GM12878 (cell line): ENCODE data around the gene HECTD3. TPM values are rescaled to one million over a fixed set of nuclear protein-coding genes. Genes with fewer than 3 reads are reported as not detected.

Experiments
- ATAC-seq: fragments of 200-7000 bp; cut with Tn5 transposase; 3 replicates; pipeline ENCODE4 v1.9.1; 2020; ENCODE audit warnings: mild to moderate bottlenecking, moderate library complexity
- BruUV-seq: library from RNA; stranded (reverse); fragments of 400-500 nt; replicated peaks from 2 replicates; lab custom pipeline; 2021; lab: Mats Ljungman, UMichigan
- CTCF ChIA-PET: fragments of 300-600 bp; sonication (Branson Sonifier 250); formaldehyde crosslinking; extraction: SDS; loops from one replicate; lab custom pipeline; 2021; ENCODE audit warnings: inconsistent platforms; lab: Yijun Ruan, JAX
- POLR2A ChIA-PET: fragments of 350-600 bp; formaldehyde crosslinking; extraction: SDS; loops from one replicate; lab custom pipeline; 2021; ENCODE audit warnings: inconsistent platforms; lab: Charles Lee
- RAD21 ChIA-PET: fragments of 300-600 bp; sonication (Branson Sonifier 250); formaldehyde crosslinking; loops from one replicate; lab custom pipeline; 2023; ENCODE audit warnings: antibody characterized with exemption; ENCODE audit not compliant: unreplicated experiment; lab: Charles Lee
- SMC1A ChIA-PET: fragments of 300-600 bp; sonication (Branson Sonifier 250); formaldehyde crosslinking; loops from one replicate; lab custom pipeline; 2023; ENCODE audit not compliant: unreplicated experiment, uncharacterized antibody; lab: Charles Lee
- DNase-seq: peaks from one replicate; pipeline ENCODE4 v3.0.0-alpha.2; 2011; ENCODE audit warnings: low read depth, low spot score
- FAIRE-seq: peaks from 3 replicates; lab custom pipeline; 2011; peaks lifted over from hg19 to GRCh38; lab: Jason Lieb, UNC
- H2AFZ ChIP-seq: 2 replicates; pipeline ENCODE4 v1.6.0; 2011; ENCODE audit warnings: low read depth, low read length, control low read depth; ENCODE audit not compliant: control insufficient read depth
- H3K27ac ChIP-seq: 2 replicates; pipeline ENCODE4 v1.5.1; 2011; ENCODE audit warnings: control low read depth; ENCODE audit not compliant: control insufficient read depth, insufficient read depth
- H3K27me3 ChIP-seq, 2 experiments: replicated peaks in 1 of 2; 2 replicates each; pipeline versions ENCODE4 v1.6.0 to v1.6.1; 2011; ENCODE audit warnings: low read length in 1 of 2; ENCODE audit not compliant: control insufficient read depth in 2 of 2, insufficient read depth in 2 of 2
- H3K36me3 ChIP-seq, 2 experiments: 2 replicates each; pipeline ENCODE4 v1.5.1; 2011; ENCODE audit warnings: low read length in 1 of 2; ENCODE audit not compliant: control insufficient read depth in 2 of 2, insufficient read depth in 2 of 2
- H3K4me1 ChIP-seq: 2 replicates; pipeline ENCODE4 v1.6.1; 2011; ENCODE audit warnings: mild to moderate bottlenecking, low read length, moderate library complexity, mixed read lengths; ENCODE audit not compliant: control insufficient read depth, insufficient read depth
- H3K4me2 ChIP-seq: 2 replicates; pipeline ENCODE4 v1.6.0; 2011; ENCODE audit warnings: control low read depth; ENCODE audit not compliant: control insufficient read depth, insufficient read depth
- H3K4me3 ChIP-seq: fragments of 200-600 bp; sonication (generic); 2 replicates; pipeline ENCODE4 v1.5.1; 2016
- H3K79me2 ChIP-seq: 2 replicates; pipeline ENCODE4 v1.6.0; 2011; ENCODE audit warnings: low read length; ENCODE audit not compliant: control insufficient read depth, insufficient read depth
- H3K9ac ChIP-seq: 2 replicates; pipeline ENCODE4 v1.8.0; 2011; ENCODE audit warnings: low read length, control low read depth, mixed read lengths; ENCODE audit not compliant: control insufficient read depth, insufficient read depth
- H3K9me3 ChIP-seq: replicated peaks from 3 replicates; pipeline ENCODE4 v1.5.1; 2011; ENCODE audit warnings: mild to moderate bottlenecking, low read length; ENCODE audit not compliant: control insufficient read depth, insufficient read depth
- H4K20me1 ChIP-seq: 2 replicates; pipeline ENCODE4 v1.6.0; 2011; ENCODE audit not compliant: control insufficient read depth, insufficient read depth
- CEBPB ChIP-seq, 2 experiments: fragments of 150-350 bp in 1 of 2; IDR thresholded peaks; 2 replicates each; pipeline ENCODE4 v1.6.1; 2012 to 2014; ENCODE audit warnings: low read depth in 2 of 2, low read length in 2 of 2, borderline replicate concordance in 1 of 2, inconsistent platforms in 1 of 2
- E2F4 ChIP-seq: IDR thresholded peaks from 2 replicates; pipeline ENCODE4 v1.6.1; 2012; ENCODE audit warnings: low read depth, low read length, improper control_type of control experiment
- EZH2 ChIP-seq: IDR thresholded peaks from 2 replicates; pipeline ENCODE4 v1.6.1; 2012; ENCODE audit warnings: low read depth, mild to moderate bottlenecking, control low read depth, inconsistent platforms, low read length, borderline replicate concordance; ENCODE audit not compliant: control insufficient read depth
- IRF5 ChIP-seq: fragments of 450-650 bp; IDR thresholded peaks from 2 replicates; pipeline ENCODE4 v1.6.1; 2017; ENCODE audit warnings: borderline replicate concordance
- NFXL1 ChIP-seq: fragments of 450-650 bp; IDR thresholded peaks from 2 replicates; pipeline ENCODE4 v1.6.1; 2017; ENCODE audit warnings: antibody characterized with exemption, mild to moderate bottlenecking, borderline replicate concordance
- NR2C1 ChIP-seq: fragments of 450-650 bp; IDR thresholded peaks from 2 replicates; pipeline ENCODE4 v1.6.1; 2017; ENCODE audit warnings: antibody characterized with exemption, mild to moderate bottlenecking, moderate library complexity
- PML ChIP-seq: IDR thresholded peaks from 2 replicates; pipeline ENCODE4 v1.6.1; 2012; ENCODE audit warnings: low read length, inconsistent platforms
- RUNX3 ChIP-seq: IDR thresholded peaks from 2 replicates; pipeline ENCODE4 v1.6.1; 2012; ENCODE audit warnings: low read length, inconsistent platforms
- SIX5 ChIP-seq: IDR thresholded peaks from 2 replicates; pipeline ENCODE4 v1.6.1; 2011; ENCODE audit warnings: mild to moderate bottlenecking, low read depth, low read length, moderate library complexity; ENCODE audit not compliant: severe bottlenecking
- SMARCA5 ChIP-seq: fragments of 450-650 bp; IDR thresholded peaks from 2 replicates; pipeline ENCODE4 v1.6.1; 2017; ENCODE audit warnings: mild to moderate bottlenecking
- SP1 ChIP-seq: IDR thresholded peaks from one replicate; pipeline ENCODE4 v1.6.1; 2011; ENCODE audit warnings: low read depth, low read length
- TARDBP ChIP-seq: IDR thresholded peaks from 2 replicates; pipeline ENCODE4 v1.6.1; 2016; ENCODE audit warnings: borderline replicate concordance
- TBL1XR1 ChIP-seq: IDR thresholded peaks from 2 replicates; pipeline ENCODE4 v1.6.1; 2012; ENCODE audit warnings: low read depth, low read length, improper control_type of control experiment
- TCF7 ChIP-seq: IDR thresholded peaks from 2 replicates; pipeline ENCODE4 v1.6.1; 2014; ENCODE audit warnings: antibody characterized with exemption, borderline replicate concordance
- ZNF217 ChIP-seq: fragments of 450-650 bp; IDR thresholded peaks from 2 replicates; pipeline ENCODE4 v1.6.1; 2017; ENCODE audit warnings: antibody characterized with exemption, mild to moderate bottlenecking
- ZNF687 ChIP-seq: fragments of 450-650 bp; IDR thresholded peaks from 2 replicates; pipeline ENCODE4 v1.6.1; 2017; ENCODE audit warnings: mild to moderate bottlenecking, moderate library complexity
- ZZZ3 ChIP-seq: IDR thresholded peaks from 2 replicates; pipeline ENCODE4 v1.6.1; 2011; ENCODE audit warnings: low read depth; ENCODE audit not compliant: control insufficient read depth, insufficient read length
- WGBS: methylation state at CpG from one replicate; pipeline ENCODE4 v1.1.6; 2016; ENCODE audit warnings: low lambda C conversion rate; ENCODE audit not compliant: insufficient replicate concordance, insufficient coverage; ENCODE audit errors: missing lambda C conversion rate; 5-methylcytosine and 5-hydroxymethylcytosine counted together
- in situ Hi-C: fragments of 300-500 bp; cut with MboI; formaldehyde crosslinking; loops from 9 replicates; pipeline ENCODE4 v1.14.3; 2018; ENCODE audit warnings: mixed read lengths
- intact Hi-C: fragments of 100-400 bp; cut with micrococcal nuclease; formaldehyde crosslinking; loops from one replicate; pipeline ENCODE4 v1.14.2; 2022; ENCODE audit not compliant: unreplicated experiment
- polyA plus RNA-seq, 11 experiments: library from polyadenylated mRNA; depleted of rRNA in 4 of 11; unstranded in 6 of 11; stranded (reverse) in 5 of 11; fragments of >200 nt; fragmentation: Nextera tagmentation in 4 of 11; fragmentation: Illumina TruSeq in 1 of 11; extraction: Ambion mirVana in 4 of 11; extraction: Trizol in 1 of 11; gene quantifications; 1 replicate in 1 of 11; 2 replicates in 10 of 11; pipeline versions ENCODE4 v1.2.1 to v1.2.3, GENCODE V29; 2011 to 2016; ENCODE audit warnings: inconsistent platforms in 2 of 11, missing spikeins in 2 of 11, low read depth in 1 of 11
- total RNA-seq, 4 experiments: library from RNA; depleted of rRNA in 3 of 4; stranded (reverse); fragments of >200 nt in 3 of 4; fragmentation: Illumina TruSeq in 1 of 4; extraction: Trizol in 1 of 4; gene quantifications; 2 replicates each; pipeline versions ENCODE4 v1.2.1 to v1.2.3, GENCODE V29; 2013 to 2021

Gene HECTD3
- total and polyA plus RNA-seq, 10 of the 15 experiments (the other 5 are each of a cell fraction or from before 2014, with no cell fraction given) = 3.4 to 30.4 (median 22.6) TPM

- TF ChIP-seq E2F4 = no peak
- no peak for TF ChIP-seq IRF5
- no peak for TF ChIP-seq TCF7
- no peak for TF ChIP-seq NFXL1
- no peak for TF ChIP-seq RUNX3
- no peak for TF ChIP-seq NR2C1
- no peak for TF ChIP-seq SMARCA5
These were observed 16.7 kb downstream of the HECTD3 start (continued) for GRCh38 chr1:44994309-44994898.

GRCh38 chr1:44988531-44989156, 22.5 kb downstream of the HECTD3 start:
- H3K27me3 ChIP-seq = no peaks in the 10 kb centered on the region
- intact Hi-C loops (loop anchor here (10.0 kb wide), 1 partner anchor 154 kb away; no protein-coding TSS in a partner anchor), in situ Hi-C loops (no loop called here)
- no peaks in the 10 kb centered on the region for H3K36me3 ChIP-seq
- ChIA-PET CTCF (interaction anchor here (0.6 to 3.9 kb wide), 3 partner anchors 12 to 29 kb away, joined by 3 to 18 read pairs (median 7); partner anchors contain the start of genes HECTD3 and UROD), RAD21 (interaction anchor here (0.6 to 1.0 kb wide), 2 partner anchors 196 to 852 kb away, joined by 3 read pairs; no protein-coding TSS in a partner anchor), SMC1A (interaction anchor here (1.5 kb wide), 1 partner anchor 22 kb away, joined by 7 read pairs; the partner anchor contains the start of gene HECTD3), POLR2A (interaction anchor here (0.6 to 1.0 kb wide), 6 partner anchors 21 to 611 kb away, joined by 3 to 6 read pairs (median 3); no protein-coding TSS in a partner anchor)
- BruUV-seq = no TSS peak
- H3K79me2 ChIP-seq = peaks cover 15% of the 10 kb centered on the region
- no peak overlapping the region for H3K4me2 ChIP-seq
- no peaks in the 10 kb centered on the region for H4K20me1 ChIP-seq
- FAIRE-seq = no peak
- H3K9me3 ChIP-seq = no peaks in the 10 kb centered on the region
- no peak overlapping the region for H2AFZ ChIP-seq
- no peak overlapping the region for H3K4me3 ChIP-seq
- ATAC-seq = no peak
- WGBS = 83% methylated on average over 19 of the region's 24 CpGs
- H3K27ac ChIP-seq = no peak overlapping the region
- peaks cover 9% of the 10 kb centered on the region for H3K4me1 ChIP-seq
- no peak for DNase-seq
- no peak overlapping the region for H3K9ac ChIP-seq
- TF ChIP-seq NFXL1 (no peak), PML (no peak), ZZZ3 (no peak), TARDBP (no peak), ZNF217 (no peak), CEBPB (IDR thresholded peaks at IDR 0.05; ENCODE audit: borderline replicate concordance in 1 of 2, low read depth in 2 of 2, low read length in 2 of 2) (no peak), SIX5 (no peak), EZH2 (no peak), ZNF687 (no peak), TBL1XR1 (no peak), SP1 (no peak)
